Ureter (tissue), 1 donor: ENCODE results near the gene EYS. TPM values are rescaled to one million over a fixed set of nuclear protein-coding genes. Genes with fewer than 3 reads are reported as not detected.

Experiments
- DNase-seq: peaks from one replicate; pipeline ENCODE4 v3.0.0-alpha.2; 2020; ENCODE audit warnings: low spot score
- total RNA-seq: library from RNA; stranded (reverse); gene quantifications from one replicate; pipeline ENCODE4 v1.2.4, GENCODE V29; 2023
- donor health status: DM: yes; HTN: yes; CAD: no.

The EYS gene
- total RNA-seq, 1 donor from 2014 or later = not detected

- DNase-seq = no peak
Measured at GRCh38 chr6:63674635-63675034, 2032.4 kb downstream of the EYS start.

GRCh38 chr6:63673692-63674091 is 2033.3 kb downstream of the EYS start:
- no peak for DNase-seq

GRCh38 chr6:63672582-63673129 is 2034.4 kb downstream of the EYS start:
- no peak for DNase-seq

- DNase-seq = no peak
Measured at GRCh38 chr6:63671098-63671754, 2035.8 kb downstream of the EYS start.
